Hippocampal formation (tissue), 2 donors: Measurements from ENCODE around the gene RPL6.
"Not testable (repeated sequence)": the region's sequence is repeated elsewhere in the genome, so short reads cannot be mapped to it uniquely, and the experiment has no call there.

Experiments
- DNase-seq, 2 donors: peaks; one replicate each; lab custom pipeline; 2025; lab: John Stamatoyannopoulos, UW

The RPL6 gene

GRCh38 chr12:112419297-112420133, 10.1 kb upstream of the RPL6 start:
- no peak for DNase-seq

- DNase-seq, result peak; percentile 71 to 82
Observed at GRCh38 chr12:112418608-112419296, 9.3 kb upstream of the RPL6 start, which contains the start of gene PTPN11. Gene PTPN11, plus strand, starts transcription at chr12:112418947. Its CDS starts 165 bp downstream, at chr12:112419112.

- DNase-seq, result no peak
Observed at GRCh38 chr12:112418273-112418607, 8.8 kb upstream of the RPL6 start.

- not testable (repeated sequence) for DNase-seq
Observed at GRCh38 chr12:112415457-112415856, 6.1 kb upstream of the RPL6 start.

- DNase-seq, result no peak
Observed at GRCh38 chr12:112413855-112414625, 4.6 kb upstream of the RPL6 start.

- no peak for DNase-seq
Observed at GRCh38 chr12:112409906-112410244, 470 bp upstream of the RPL6 start.

GRCh38 chr12:112408621-112409020, 784 bp downstream of the RPL6 start:
- DNase-seq, result no peak

- DNase-seq, result not testable (repeated sequence)
Observed at GRCh38 chr12:112407683-112408082, 1.7 kb downstream of the RPL6 start.

GRCh38 chr12:112406519-112407488, 2.6 kb downstream of the RPL6 start:
- no peak for DNase-seq

GRCh38 chr12:112401903-112402498, 7.4 kb downstream of the RPL6 start:
- DNase-seq, result no peak

- DNase-seq, result no peak
Observed at GRCh38 chr12:112401054-112401453, 8.4 kb downstream of the RPL6 start.

- no peak for DNase-seq
Observed at GRCh38 chr12:112393328-112393727, 16.1 kb downstream of the RPL6 start.

GRCh38 chr12:112389922-112390654, 19.3 kb downstream of the RPL6 start:
- not testable (repeated sequence) for DNase-seq

- DNase-seq, result no peak
Observed at GRCh38 chr12:112389228-112389627, 20.2 kb downstream of the RPL6 start.

- DNase-seq, result no peak
Observed at GRCh38 chr12:112386726-112387125, 22.7 kb downstream of the RPL6 start.

GRCh38 chr12:112382866-112383265, 26.5 kb downstream of the RPL6 start:
- no peak for DNase-seq

- peak; percentile 83 to 93 for DNase-seq
Observed at GRCh38 chr12:112381883-112382796, 27.3 kb downstream of the RPL6 start, which contains the start of gene HECTD4. Gene HECTD4, minus strand, starts transcription at chr12:112382431. Its CDS starts 303 bp downstream, at chr12:112382128.

- DNase-seq, result no peak
Observed at GRCh38 chr12:112381406-112381882, 28.0 kb downstream of the RPL6 start.
